ENCODE measurements around the gene RHEX.

RHEX gene

GRCh38 chr1:206075786-206076755 is 23.1 kb downstream of the RHEX start:
- no peak overlapping the region for H3K27ac ChIP-seq
- intact Hi-C loops (cut with DNase I; ENCODE audit: low total_unique reads), result no loop called here
- peaks cover 3 to 6% of the 10 kb centered on the region in 2 donors for H3K27me3 ChIP-seq
- no peak for TF ChIP-seq CTCF (IDR thresholded peaks at IDR 0.05)
- H3K36me3 ChIP-seq, result no peaks in the 10 kb centered on the region
- H3K4me1 ChIP-seq, result no peaks in the 10 kb centered on the region
- no peak for DNase-seq
- H3K9me3 ChIP-seq, result no peaks in the 10 kb centered on the region
- no peak overlapping the region for H3K4me3 ChIP-seq

GRCh38 chr1:206079135-206079534 is 26.2 kb downstream of the RHEX start:
- intact Hi-C loops (cut with DNase I; ENCODE audit: low total_unique reads), result no loop called here
- no peak for DNase-seq
- no peak for TF ChIP-seq CTCF (IDR thresholded peaks at IDR 0.05)
- Histone ChIP-seq H3K27me3 (peaks cover 3 to 6% of the 10 kb centered on the region in 2 donors), H3K36me3 (no peaks in the 10 kb centered on the region), H3K4me1 (no peaks in the 10 kb centered on the region), H3K9me3 (no peaks in the 10 kb centered on the region), H3K4me3 (no peak overlapping the region), H3K27ac (no peak overlapping the region)

GRCh38 chr1:206080026-206080820 is 27.2 kb downstream of the RHEX start:
- TF ChIP-seq CTCF (IDR thresholded peaks at IDR 0.05), result no peak
- intact Hi-C loops (cut with DNase I; ENCODE audit: low total_unique reads), result no loop called here
- DNase-seq, result no peak
- Histone ChIP-seq H3K9me3 (no peaks in the 10 kb centered on the region), H3K27ac (no peak overlapping the region), H3K4me1 (no peaks in the 10 kb centered on the region), H3K27me3 (peaks cover 3 to 6% of the 10 kb centered on the region in 2 donors), H3K36me3 (no peaks in the 10 kb centered on the region), H3K4me3 (no peak overlapping the region)

- H3K4me3 ChIP-seq, result no peak overlapping the region
- H3K36me3 ChIP-seq, result no peaks in the 10 kb centered on the region
- intact Hi-C loops (cut with DNase I; ENCODE audit: low total_unique reads), result no loop called here
- no peak overlapping the region for H3K27ac ChIP-seq
- no peak for DNase-seq
- peaks cover 3 to 6% of the 10 kb centered on the region in 2 donors for H3K27me3 ChIP-seq
- H3K9me3 ChIP-seq, result no peaks in the 10 kb centered on the region
- TF ChIP-seq CTCF (IDR thresholded peaks at IDR 0.05), result no peak
- H3K4me1 ChIP-seq, result no peaks in the 10 kb centered on the region
Measured at GRCh38 chr1:206081856-206082255, 28.9 kb downstream of the RHEX start.

GRCh38 chr1:206082831-206083695 is 30.1 kb downstream of the RHEX start:
- Histone ChIP-seq H3K27ac (no peak overlapping the region), H3K9me3 (no peaks in the 10 kb centered on the region), H3K4me1 (no peaks in the 10 kb centered on the region), H3K4me3 (no peak overlapping the region), H3K36me3 (no peaks in the 10 kb centered on the region), H3K27me3 (peaks cover 0 to 4% of the 10 kb centered on the region in 2 donors)
- intact Hi-C loops (cut with DNase I; ENCODE audit: low total_unique reads), result no loop called here
- TF ChIP-seq CTCF (IDR thresholded peaks at IDR 0.05), result no peak
- no peak for DNase-seq

Measured in tibial artery (tissue), 4 donors.